DND-41 (cell line): ENCODE results near the gene CYP19A1.

Experiments
- ATAC-seq: fragments of 200-7000 bp; cut with Tn5 transposase; 3 replicates; pipeline ENCODE4 v1.9.1; 2021; ENCODE audit warnings: low read depth; ENCODE audit not compliant: insufficient read depth
- DNase-seq: peaks from one replicate; pipeline ENCODE4 v3.0.0-alpha.2; 2020
- H2AFZ ChIP-seq: 2 replicates; pipeline ENCODE4 v1.6.0; 2012; ENCODE audit warnings: low read depth, low read length
- H3K27ac ChIP-seq: 2 replicates; pipeline ENCODE4 v1.5.1; 2012; ENCODE audit warnings: low read length, inconsistent platforms
- H3K27me3 ChIP-seq: fragments of 200-600 bp; sonication (generic); 2 replicates; pipeline ENCODE4 v1.6.0; 2012; ENCODE audit warnings: low read length, mild to moderate bottlenecking, inconsistent platforms; ENCODE audit not compliant: insufficient read depth, poor library complexity
- H3K36me3 ChIP-seq: 2 replicates; pipeline ENCODE4 v1.5.1; 2012; ENCODE audit warnings: low read length, inconsistent platforms; ENCODE audit not compliant: insufficient read depth
- H3K4me1 ChIP-seq: 2 replicates; pipeline ENCODE4 v1.5.1; 2012; ENCODE audit warnings: mild to moderate bottlenecking, low read length; ENCODE audit not compliant: insufficient read depth
- H3K4me2 ChIP-seq: 2 replicates; pipeline ENCODE4 v1.6.0; 2012; ENCODE audit warnings: mild to moderate bottlenecking, moderate library complexity, low read length, inconsistent platforms; ENCODE audit not compliant: insufficient read depth
- H3K4me3 ChIP-seq, 2 experiments: fragments of 200-600 bp in 1 of 2; shearing (Covaris generic) in 1 of 2; 2 replicates each; pipeline ENCODE4 v1.5.1; 2012 to 2016; ENCODE audit warnings: inconsistent platforms in 2 of 2, low read length in 2 of 2, mild to moderate bottlenecking in 2 of 2, low read depth in 1 of 2, moderate library complexity in 1 of 2
- H3K79me2 ChIP-seq: 2 replicates; pipeline ENCODE4 v1.6.0; 2012; ENCODE audit warnings: low read length, inconsistent platforms; ENCODE audit not compliant: insufficient read depth
- H3K9ac ChIP-seq: 2 replicates; pipeline ENCODE4 v1.6.0; 2012; ENCODE audit warnings: low read depth, mild to moderate bottlenecking, inconsistent platforms, low read length, moderate library complexity
- H3K9me3 ChIP-seq: 2 replicates; pipeline ENCODE4 v1.5.1; 2012; ENCODE audit warnings: low read length, moderate library complexity, mild to moderate bottlenecking, inconsistent platforms; ENCODE audit not compliant: insufficient read depth, severe bottlenecking
- H4K20me1 ChIP-seq: 2 replicates; pipeline ENCODE4 v1.6.0; 2012; ENCODE audit warnings: low read length; ENCODE audit not compliant: insufficient read depth
- EZH2 ChIP-seq: IDR thresholded peaks from 3 replicates; pipeline ENCODE4 v1.6.1; 2012; ENCODE audit warnings: borderline replicate concordance, low read depth, mild to moderate bottlenecking, moderate library complexity, low read length, inconsistent platforms; ENCODE audit not compliant: severe bottlenecking
- TF ChIP-seq, protein P1 (sequence below): IDR thresholded peaks from 2 replicates; pipeline ENCODE4 v1.5.1; 2012; ENCODE audit warnings: borderline replicate concordance, low read length, moderate library complexity, mild to moderate bottlenecking; ENCODE audit not compliant: poor library complexity, severe bottlenecking; ENCODE audit errors: extremely low read depth

The CYP19A1 gene

DNA sequence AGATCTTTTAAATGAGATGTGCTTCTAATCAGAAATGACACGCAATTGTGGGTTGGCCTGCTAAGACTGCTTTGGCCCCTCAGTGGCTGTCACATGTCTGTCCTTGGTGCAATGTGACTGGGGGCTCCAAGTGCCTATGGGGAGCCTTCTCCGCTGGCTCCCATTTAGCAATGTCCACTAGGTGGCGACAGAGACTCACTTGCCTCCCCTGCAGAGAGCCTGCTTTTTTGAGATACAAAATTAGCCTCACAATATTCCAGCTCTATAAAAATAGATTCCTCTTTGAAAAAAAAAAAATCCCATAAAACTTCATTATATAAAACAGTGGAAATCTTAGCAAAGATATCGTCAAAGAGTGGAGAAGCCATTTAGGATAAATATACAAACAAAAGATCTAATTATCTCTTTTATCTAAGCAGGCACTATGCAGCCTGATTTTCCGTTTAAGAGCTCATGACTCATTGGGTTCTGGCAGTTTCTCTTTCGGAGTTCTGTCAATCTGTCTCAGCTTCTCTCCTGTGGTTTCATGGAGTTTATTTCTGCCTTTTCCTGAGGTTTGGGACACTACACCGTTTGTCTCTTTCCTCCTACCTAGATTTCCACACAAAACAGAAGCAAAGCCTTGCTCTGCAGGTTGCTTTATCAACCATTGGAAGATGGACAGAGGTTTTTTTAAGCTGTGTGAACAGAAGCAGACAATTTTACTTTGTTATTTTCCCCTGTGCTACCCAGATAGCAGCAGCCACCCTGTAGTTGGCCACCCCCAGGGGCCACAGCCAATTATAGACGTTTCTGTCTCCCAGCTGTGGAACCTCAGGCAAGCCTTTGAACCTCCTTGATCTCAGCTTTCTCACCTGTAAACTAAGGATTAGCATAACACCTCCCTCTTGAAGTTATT, 175.3 kb downstream of the CYP19A1 start:
- TF ChIP-seq, protein P1, sequence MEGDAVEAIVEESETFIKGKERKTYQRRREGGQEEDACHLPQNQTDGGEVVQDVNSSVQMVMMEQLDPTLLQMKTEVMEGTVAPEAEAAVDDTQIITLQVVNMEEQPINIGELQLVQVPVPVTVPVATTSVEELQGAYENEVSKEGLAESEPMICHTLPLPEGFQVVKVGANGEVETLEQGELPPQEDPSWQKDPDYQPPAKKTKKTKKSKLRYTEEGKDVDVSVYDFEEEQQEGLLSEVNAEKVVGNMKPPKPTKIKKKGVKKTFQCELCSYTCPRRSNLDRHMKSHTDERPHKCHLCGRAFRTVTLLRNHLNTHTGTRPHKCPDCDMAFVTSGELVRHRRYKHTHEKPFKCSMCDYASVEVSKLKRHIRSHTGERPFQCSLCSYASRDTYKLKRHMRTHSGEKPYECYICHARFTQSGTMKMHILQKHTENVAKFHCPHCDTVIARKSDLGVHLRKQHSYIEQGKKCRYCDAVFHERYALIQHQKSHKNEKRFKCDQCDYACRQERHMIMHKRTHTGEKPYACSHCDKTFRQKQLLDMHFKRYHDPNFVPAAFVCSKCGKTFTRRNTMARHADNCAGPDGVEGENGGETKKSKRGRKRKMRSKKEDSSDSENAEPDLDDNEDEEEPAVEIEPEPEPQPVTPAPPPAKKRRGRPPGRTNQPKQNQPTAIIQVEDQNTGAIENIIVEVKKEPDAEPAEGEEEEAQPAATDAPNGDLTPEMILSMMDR, result peak; percentile 88
- TF ChIP-seq EZH2, result no peak
- Histone ChIP-seq H4K20me1 (no peaks in the 10 kb centered on the region), H3K9me3 (no peaks in the 10 kb centered on the region), H3K36me3 (no peaks in the 10 kb centered on the region), H3K9ac (no peak overlapping the region), H3K4me2 (peak overlapping the region; percentile 16), H3K4me3 (no peak overlapping the region), H3K27ac (no peak overlapping the region), H2AFZ (no peak overlapping the region), H3K27me3 (peaks cover 3% of the 10 kb centered on the region), H3K4me1 (0 out of 2 replicates have a peak, but pooled peaks cover 2% of the 10 kb centered on the region), H3K79me2 (no peaks in the 10 kb centered on the region)
- peak; percentile 64 for DNase-seq
- peak; percentile 97 for ATAC-seq

DNA sequence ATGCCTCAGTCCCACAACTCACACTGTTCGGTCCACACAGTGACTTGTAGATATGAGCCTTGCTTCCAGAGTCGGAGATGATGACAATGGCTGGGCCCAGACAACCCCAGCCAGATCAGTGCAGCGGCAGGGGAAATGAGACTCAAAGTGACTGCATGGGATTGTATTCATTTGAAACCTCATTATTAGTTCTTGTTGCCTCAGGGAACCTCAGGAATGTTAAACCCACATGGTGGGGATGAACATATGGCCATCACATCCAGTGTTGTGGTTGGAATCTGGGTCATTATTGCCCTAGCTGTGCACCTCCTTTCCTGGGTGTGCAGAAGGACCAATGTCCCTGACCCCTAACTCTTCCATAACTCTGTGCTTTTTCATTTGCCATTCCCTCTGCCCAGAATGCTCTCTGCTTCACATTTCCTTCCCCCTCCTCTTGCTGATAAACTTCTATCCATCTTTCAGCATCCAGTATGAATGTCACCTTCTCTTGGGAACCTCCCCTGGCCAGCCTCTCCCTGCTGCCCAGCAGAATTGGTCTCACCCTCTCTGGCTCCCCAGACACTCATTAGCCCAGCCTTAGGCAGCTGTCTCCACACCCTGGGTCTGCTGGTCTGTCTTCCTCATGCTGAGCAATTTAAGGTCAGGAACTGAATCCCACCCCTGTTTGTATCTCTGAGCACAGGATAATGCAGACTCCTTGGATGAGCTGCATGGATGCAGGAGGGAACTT, 176.7 kb downstream of the CYP19A1 start:
- Histone ChIP-seq H3K27me3 (peaks cover 3% of the 10 kb centered on the region), H3K4me2 (no peak overlapping the region), H3K4me1 (0 out of 2 replicates have a peak, but pooled peaks cover 2% of the 10 kb centered on the region), H3K36me3 (no peaks in the 10 kb centered on the region), H3K4me3 (no peak overlapping the region), H4K20me1 (no peaks in the 10 kb centered on the region), H3K79me2 (no peaks in the 10 kb centered on the region), H2AFZ (no peak overlapping the region), H3K9ac (no peak overlapping the region), H3K27ac (no peak overlapping the region), H3K9me3 (no peaks in the 10 kb centered on the region)
- ATAC-seq (no peak), DNase-seq (no peak)
- no peak for TF ChIP-seq EZH2
- TF ChIP-seq, protein P1, result no peak

DNA sequence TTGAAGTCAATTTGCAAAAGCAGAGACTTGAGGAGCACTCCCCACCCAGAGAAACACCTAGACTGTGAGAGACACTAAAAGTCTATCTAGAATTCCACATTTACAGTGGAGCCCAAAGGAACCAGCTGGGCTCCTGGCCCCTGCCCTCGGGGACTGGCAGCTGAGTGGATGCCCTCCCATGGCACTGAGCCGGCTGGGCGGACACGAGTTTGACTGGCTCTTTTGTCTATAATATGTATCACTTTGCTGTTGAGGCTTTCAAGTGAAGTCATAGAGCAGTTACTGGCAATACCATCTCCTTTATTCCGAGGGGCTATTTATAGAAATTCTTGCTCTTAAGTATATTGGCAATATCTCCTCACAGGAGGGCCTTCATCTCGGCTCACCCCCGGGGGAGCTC, 177.9 kb downstream of the CYP19A1 start:
- no peak overlapping the region for H3K9ac ChIP-seq
- 0 out of 2 replicates have a peak, but pooled peaks cover 2% of the 10 kb centered on the region for H3K4me1 ChIP-seq
- DNase-seq, result no peak
- no peak for ATAC-seq
- no peak overlapping the region for H2AFZ ChIP-seq
- no peak overlapping the region for H3K4me2 ChIP-seq
- no peaks in the 10 kb centered on the region for H3K79me2 ChIP-seq
- TF ChIP-seq, protein P1, result no peak
- no peak for TF ChIP-seq EZH2
- no peaks in the 10 kb centered on the region for H3K9me3 ChIP-seq
- no peak overlapping the region for H3K27ac ChIP-seq
- no peak overlapping the region for H3K4me3 ChIP-seq
- no peaks in the 10 kb centered on the region for H4K20me1 ChIP-seq
- H3K36me3 ChIP-seq, result no peaks in the 10 kb centered on the region
- H3K27me3 ChIP-seq, result peaks cover 6% of the 10 kb centered on the region
